Activated CD4-positive, alpha-beta T cell treated with anti-CD3 and anti-CD28 coated beads, Interleukin-2, amount 10 ng/mL, durations not matched to agents 24 days and 14 days (primary cell): ENCODE results near the gene FSTL4. TPM values are rescaled to one million over a fixed set of nuclear protein-coding genes. Genes with fewer than 3 reads are reported as not detected.
A peak's percentile ranks its signal among the peaks of the same experiment; 100 is the strongest.

Source experiments
- DNase-seq: peaks from one replicate; pipeline ENCODE4 v3.0.0; 2022
- H3K27ac Mint-ChIP-seq: one replicate; pipeline ENCODE4 v1.8.0; 2022; ENCODE audit warnings: mild to moderate bottlenecking, mixed read lengths
- H3K27me3 Mint-ChIP-seq: one replicate; pipeline ENCODE4 v1.8.0; 2022; ENCODE audit warnings: mixed read lengths
- H3K36me3 Mint-ChIP-seq: one replicate; pipeline ENCODE4 v1.8.0; 2022; ENCODE audit warnings: low read depth, mild to moderate bottlenecking, mixed read lengths
- H3K4me1 Mint-ChIP-seq: one replicate; pipeline ENCODE4 v1.8.0; 2021; ENCODE audit warnings: mixed read lengths
- H3K4me3 Mint-ChIP-seq: one replicate; pipeline ENCODE4 v1.8.0; 2022; ENCODE audit warnings: mild to moderate bottlenecking, moderate library complexity, mixed read lengths
- H3K9me3 Mint-ChIP-seq: one replicate; pipeline ENCODE4 v1.8.0; 2021; ENCODE audit warnings: mixed read lengths
- intact Hi-C: fragments of 100-400 bp; cut with micrococcal nuclease; formaldehyde crosslinking; loops from one replicate; pipeline ENCODE4 v1.15.1; 2023
- total RNA-seq: library from RNA; stranded (reverse); gene quantifications from 2 replicates; pipeline ENCODE4 v1.2.3, GENCODE V29; 2022

Gene FSTL4
- total RNA-seq, 1 donor from 2014 or later = 0.42 TPM

DNA sequence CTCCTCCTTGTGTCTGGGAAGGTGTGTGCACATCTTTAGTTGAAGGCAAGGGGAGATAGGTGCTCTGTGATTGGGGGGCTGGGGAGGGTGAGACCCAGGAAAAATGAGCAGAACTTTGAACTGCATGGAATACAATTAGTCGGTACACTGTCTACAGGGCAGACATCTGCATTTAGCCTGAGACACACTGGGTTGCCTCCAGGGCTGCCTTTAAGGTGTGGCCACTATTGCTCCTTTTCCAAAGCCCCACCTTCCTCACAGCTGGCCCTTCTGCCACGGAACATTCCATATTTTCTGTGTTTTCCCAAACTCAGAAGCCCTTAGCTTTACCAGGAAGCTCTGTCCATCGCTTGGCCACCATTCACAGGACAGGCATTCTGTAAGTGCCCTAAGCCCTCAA, 312.6 kb downstream of the FSTL4 start:
- DNase-seq = no peak
- no peaks in the 10 kb centered on the region for H3K36me3 Mint-ChIP-seq
- H3K4me3 Mint-ChIP-seq = no peak overlapping the region
- no peaks in the 10 kb centered on the region for H3K27me3 Mint-ChIP-seq
- intact Hi-C loops = no loop called here
- H3K4me1 Mint-ChIP-seq = peaks cover 3% of the 10 kb centered on the region
- no peak overlapping the region for H3K27ac Mint-ChIP-seq
- H3K9me3 Mint-ChIP-seq = no peaks in the 10 kb centered on the region

DNA sequence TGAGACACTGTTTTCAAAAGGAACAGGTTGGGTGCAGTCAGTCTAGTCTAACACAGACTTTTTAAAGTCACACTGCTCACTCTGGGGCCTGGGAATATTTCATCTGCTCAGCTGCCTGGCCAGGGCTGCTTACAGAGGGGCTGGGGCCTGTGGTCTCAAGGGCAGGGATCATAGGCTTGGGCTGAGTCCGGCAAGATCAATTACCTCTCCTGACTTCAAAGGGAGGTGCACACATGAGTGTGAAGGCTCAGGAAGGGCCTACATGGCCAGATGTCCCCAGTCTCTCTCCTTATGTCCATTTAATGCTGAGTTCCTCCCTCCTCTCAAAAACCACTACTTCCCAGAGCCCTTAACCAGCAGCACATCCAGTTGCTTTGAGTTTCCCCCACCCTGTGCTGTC, 313.3 kb downstream of the FSTL4 start:
- H3K27ac Mint-ChIP-seq = no peak overlapping the region
- intact Hi-C loops = no loop called here
- H3K9me3 Mint-ChIP-seq = no peaks in the 10 kb centered on the region
- H3K4me3 Mint-ChIP-seq = no peak overlapping the region
- peaks cover 3% of the 10 kb centered on the region for H3K4me1 Mint-ChIP-seq
- no peak for DNase-seq
- H3K36me3 Mint-ChIP-seq = no peaks in the 10 kb centered on the region
- no peaks in the 10 kb centered on the region for H3K27me3 Mint-ChIP-seq

DNA sequence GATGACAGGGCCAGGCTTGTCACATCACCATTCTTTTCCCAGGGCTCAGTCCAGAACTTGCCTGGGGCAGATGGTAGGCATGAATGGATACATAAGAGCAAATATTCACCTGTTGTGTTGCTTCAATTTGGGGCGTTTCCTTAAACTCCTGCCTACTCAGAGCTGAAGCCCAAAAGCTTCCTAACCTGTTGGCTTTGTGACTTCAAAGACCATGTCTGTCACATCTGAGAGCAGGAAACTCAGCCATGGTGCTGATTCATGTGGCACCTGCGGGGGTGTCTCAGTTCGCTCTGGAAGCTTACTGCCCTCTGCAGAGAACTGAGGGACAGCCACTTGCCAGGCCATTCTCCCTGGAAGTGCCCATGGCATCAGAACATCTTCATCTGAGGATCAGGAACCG, 313.9 kb downstream of the FSTL4 start:
- Mint-ChIP-seq H3K27me3 (no peaks in the 10 kb centered on the region), H3K4me1 (peaks cover 3% of the 10 kb centered on the region), H3K4me3 (no peak overlapping the region), H3K36me3 (no peaks in the 10 kb centered on the region), H3K9me3 (no peaks in the 10 kb centered on the region), H3K27ac (no peak overlapping the region)
- intact Hi-C loops = no loop called here
- peak; percentile 66 for DNase-seq

DNA sequence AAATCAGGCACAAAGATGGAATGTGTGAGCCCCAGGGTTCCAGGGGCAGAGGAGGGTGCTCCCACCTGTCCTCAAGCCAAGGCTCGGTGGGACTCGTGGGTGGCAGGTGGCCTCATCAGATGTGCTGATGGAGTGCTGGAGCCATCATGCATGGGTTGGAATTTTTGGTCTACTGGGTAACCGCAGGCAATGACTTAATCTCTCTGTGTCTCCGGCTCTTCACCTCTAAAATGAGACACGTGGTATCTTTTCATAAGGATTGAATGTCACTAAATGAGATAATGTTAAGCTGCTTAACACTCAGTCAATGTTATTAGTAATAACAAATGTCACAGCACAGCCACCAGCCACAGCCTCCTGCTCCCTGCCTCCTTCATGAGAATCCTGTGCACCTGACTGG, 315.0 kb downstream of the FSTL4 start:
- intact Hi-C loops = no loop called here
- DNase-seq = no peak

DNA sequence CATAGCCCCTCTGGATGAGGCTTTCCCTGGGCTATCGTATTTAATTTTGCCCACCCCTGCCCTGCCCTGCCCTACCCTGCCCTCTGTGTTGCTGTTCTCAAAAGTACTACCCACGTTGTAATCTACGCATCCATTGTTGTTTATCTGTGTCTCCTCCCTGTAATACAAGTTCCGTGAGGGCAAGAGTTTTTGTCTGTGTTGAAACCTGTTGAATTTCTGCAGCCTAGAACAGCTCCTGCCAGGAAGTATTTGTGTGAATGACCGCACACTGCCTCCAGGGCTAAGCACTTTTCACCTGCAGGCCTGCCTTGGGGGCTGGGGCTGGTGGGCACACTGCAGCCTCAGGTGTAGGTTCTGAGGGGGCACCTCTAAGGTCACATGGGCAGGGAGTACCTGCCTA, 315.7 kb downstream of the FSTL4 start:
- no peak overlapping the region for H3K27ac Mint-ChIP-seq
- intact Hi-C loops = no loop called here
- H3K36me3 Mint-ChIP-seq = no peaks in the 10 kb centered on the region
- no peak for DNase-seq
- H3K4me3 Mint-ChIP-seq = no peak overlapping the region
- H3K4me1 Mint-ChIP-seq = peaks cover 3% of the 10 kb centered on the region
- H3K27me3 Mint-ChIP-seq = no peaks in the 10 kb centered on the region
- H3K9me3 Mint-ChIP-seq = no peaks in the 10 kb centered on the region

More for the DNA sequence above, 315.0 kb downstream of the FSTL4 start:
- Mint-ChIP-seq H3K4me1 (peaks cover 3% of the 10 kb centered on the region), H3K4me3 (no peak overlapping the region), H3K9me3 (no peaks in the 10 kb centered on the region), H3K27me3 (no peaks in the 10 kb centered on the region), H3K36me3 (no peaks in the 10 kb centered on the region), H3K27ac (no peak overlapping the region)

DNA sequence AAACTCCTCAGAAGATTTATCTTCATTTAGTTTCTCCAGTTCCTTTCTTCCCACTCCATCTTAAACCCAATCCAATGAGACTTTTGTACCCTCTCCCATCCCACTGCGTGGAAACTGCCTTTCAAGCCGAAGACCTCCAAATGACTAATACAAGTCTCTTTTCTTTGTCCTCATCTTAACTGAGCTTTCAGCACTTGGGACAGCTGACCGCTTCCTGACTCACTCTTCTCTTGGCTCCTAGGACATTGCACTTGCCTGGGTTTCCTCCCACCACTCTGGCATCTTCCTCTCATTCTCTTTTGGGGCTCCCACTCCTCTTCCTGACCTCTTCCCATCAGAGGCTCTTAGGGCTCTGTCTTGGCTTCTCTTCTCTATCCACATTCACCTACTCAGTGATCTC, 316.8 kb downstream of the FSTL4 start:
- H3K36me3 Mint-ChIP-seq = no peaks in the 10 kb centered on the region
- no peak overlapping the region for H3K27ac Mint-ChIP-seq
- intact Hi-C loops = no loop called here
- no peaks in the 10 kb centered on the region for H3K27me3 Mint-ChIP-seq
- peaks cover 3% of the 10 kb centered on the region for H3K4me1 Mint-ChIP-seq
- no peaks in the 10 kb centered on the region for H3K9me3 Mint-ChIP-seq
- no peak for DNase-seq
- H3K4me3 Mint-ChIP-seq = no peak overlapping the region

DNA sequence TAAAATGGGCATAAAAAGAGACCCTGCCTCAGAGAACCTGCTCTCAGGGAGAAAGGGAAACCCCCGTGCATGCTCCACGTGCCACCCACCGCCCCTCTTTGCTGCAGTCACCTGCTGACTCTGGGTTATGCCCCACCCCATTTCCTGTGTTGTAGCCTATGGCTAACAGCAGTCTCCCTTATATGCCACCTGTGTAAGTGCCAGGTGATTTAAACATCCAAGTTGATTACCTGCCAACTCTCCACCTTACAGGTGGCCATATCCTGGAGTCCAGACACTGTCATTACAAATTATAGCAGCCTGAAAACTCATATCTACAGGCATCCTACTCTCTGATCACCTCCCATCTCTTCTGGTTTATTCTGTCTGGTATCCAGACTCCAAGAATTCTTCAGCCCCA, 318.0 kb downstream of the FSTL4 start:
- no peaks in the 10 kb centered on the region for H3K9me3 Mint-ChIP-seq
- no peak for DNase-seq
- H3K4me3 Mint-ChIP-seq = no peak overlapping the region
- peaks cover 3% of the 10 kb centered on the region for H3K4me1 Mint-ChIP-seq
- H3K27me3 Mint-ChIP-seq = no peaks in the 10 kb centered on the region
- intact Hi-C loops = no loop called here
- H3K36me3 Mint-ChIP-seq = no peaks in the 10 kb centered on the region
- H3K27ac Mint-ChIP-seq = no peak overlapping the region

DNA sequence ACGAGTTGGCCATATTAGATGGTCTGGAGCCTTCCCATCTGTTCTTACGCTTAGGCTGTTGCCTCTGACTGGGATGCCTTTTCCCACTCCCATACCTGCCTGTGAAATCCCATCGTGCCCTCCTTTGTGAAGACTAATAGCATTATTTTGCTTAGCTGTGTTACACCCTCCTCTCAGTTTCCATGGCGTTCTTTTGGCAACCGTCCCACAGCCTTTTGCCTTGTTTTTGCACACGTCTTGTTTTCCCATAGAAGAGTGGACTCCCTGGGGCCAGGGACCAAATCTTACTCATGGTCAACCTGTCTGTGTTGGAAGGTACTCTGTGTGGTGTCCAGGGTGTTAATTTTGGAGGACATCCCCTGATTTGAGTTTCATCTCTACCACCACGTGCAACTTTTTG, 318.4 kb downstream of the FSTL4 start:
- Mint-ChIP-seq H3K9me3 (no peaks in the 10 kb centered on the region), H3K36me3 (no peaks in the 10 kb centered on the region), H3K4me1 (peaks cover 2% of the 10 kb centered on the region), H3K27me3 (no peaks in the 10 kb centered on the region), H3K27ac (no peak overlapping the region), H3K4me3 (no peak overlapping the region)
- intact Hi-C loops = no loop called here
- no peak for DNase-seq

DNA sequence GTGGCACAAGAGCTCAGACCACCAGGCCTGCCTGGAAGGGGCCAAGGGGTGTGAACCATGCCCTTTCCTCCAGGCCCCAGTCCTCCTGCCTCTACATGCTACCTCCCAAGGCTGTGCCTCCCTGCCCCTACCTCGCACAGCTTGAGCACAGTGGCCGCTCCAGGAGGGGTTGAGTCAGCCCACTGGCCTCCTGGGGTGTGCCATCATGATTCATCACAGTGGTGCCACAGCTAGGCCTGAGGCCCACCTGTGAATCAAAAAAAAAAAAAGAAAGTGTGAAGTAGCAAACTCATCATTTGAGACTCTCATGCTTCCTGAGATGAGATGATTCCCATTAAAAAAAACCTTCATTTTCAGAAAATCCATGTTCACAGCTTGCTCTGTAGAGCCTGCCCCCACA, 320.0 kb downstream of the FSTL4 start:
- no peaks in the 10 kb centered on the region for H3K9me3 Mint-ChIP-seq
- no peak for DNase-seq
- intact Hi-C loops = no loop called here
- no peak overlapping the region for H3K27ac Mint-ChIP-seq
- no peak overlapping the region for H3K4me3 Mint-ChIP-seq
- no peaks in the 10 kb centered on the region for H3K36me3 Mint-ChIP-seq
- H3K27me3 Mint-ChIP-seq = no peaks in the 10 kb centered on the region
- H3K4me1 Mint-ChIP-seq = no peaks in the 10 kb centered on the region

DNA sequence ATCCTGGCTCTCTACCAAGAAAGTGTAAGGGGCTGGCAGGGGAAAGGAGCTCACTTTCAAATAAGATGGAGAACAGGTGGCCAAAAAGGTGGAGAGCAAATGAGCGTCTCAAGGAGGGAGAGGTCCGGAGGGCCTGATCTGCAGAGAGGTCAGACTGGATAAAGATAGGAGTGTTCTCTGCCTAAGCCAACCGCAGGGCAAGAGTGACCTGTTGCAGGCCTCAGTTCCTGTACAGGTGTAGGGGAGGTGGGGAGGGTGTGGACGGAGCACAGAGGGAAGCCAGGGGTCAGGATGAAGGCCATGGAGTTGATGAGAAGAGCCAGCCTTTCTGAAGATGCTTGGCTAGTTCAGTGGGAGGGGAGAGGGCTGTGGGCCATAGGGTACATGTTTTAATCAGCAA, 320.8 kb downstream of the FSTL4 start:
- H3K4me1 Mint-ChIP-seq = no peaks in the 10 kb centered on the region
- intact Hi-C loops = no loop called here
- H3K9me3 Mint-ChIP-seq = no peaks in the 10 kb centered on the region
- no peaks in the 10 kb centered on the region for H3K27me3 Mint-ChIP-seq
- H3K4me3 Mint-ChIP-seq = no peak overlapping the region
- H3K27ac Mint-ChIP-seq = no peak overlapping the region
- no peaks in the 10 kb centered on the region for H3K36me3 Mint-ChIP-seq
- DNase-seq = no peak

DNA sequence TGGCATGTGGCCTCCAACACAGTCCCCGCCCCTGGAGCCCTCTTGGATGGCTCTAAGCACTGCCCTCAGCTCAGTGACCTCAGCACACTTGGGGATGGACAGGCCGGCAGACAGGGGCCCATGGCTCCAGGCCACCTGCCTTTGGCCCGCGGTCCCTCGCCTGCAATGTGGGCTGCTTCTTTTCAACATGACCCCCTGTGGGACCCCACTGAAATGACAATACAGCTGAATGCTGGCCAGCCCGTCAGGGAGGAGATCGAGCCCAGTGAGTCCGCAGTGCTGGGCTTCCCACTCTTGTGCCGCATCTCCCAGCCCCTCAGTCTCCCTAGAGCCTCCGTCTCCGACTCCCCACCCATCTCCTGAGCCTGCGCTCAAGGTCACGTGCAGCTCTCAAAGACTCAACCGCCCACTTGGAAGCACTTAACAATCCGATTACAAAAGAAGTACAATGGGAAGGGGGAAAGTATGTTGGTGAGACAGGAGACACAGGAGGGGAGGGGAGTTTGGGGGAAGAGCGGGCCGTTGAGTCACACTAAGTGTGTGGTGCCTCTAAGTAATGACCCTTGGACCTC, 321.6 kb downstream of the FSTL4 start:
- no peak overlapping the region for H3K4me3 Mint-ChIP-seq
- intact Hi-C loops = no loop called here
- no peak overlapping the region for H3K27ac Mint-ChIP-seq
- no peaks in the 10 kb centered on the region for H3K27me3 Mint-ChIP-seq
- no peak for DNase-seq
- no peaks in the 10 kb centered on the region for H3K4me1 Mint-ChIP-seq
- no peaks in the 10 kb centered on the region for H3K36me3 Mint-ChIP-seq
- H3K9me3 Mint-ChIP-seq = no peaks in the 10 kb centered on the region

DNA sequence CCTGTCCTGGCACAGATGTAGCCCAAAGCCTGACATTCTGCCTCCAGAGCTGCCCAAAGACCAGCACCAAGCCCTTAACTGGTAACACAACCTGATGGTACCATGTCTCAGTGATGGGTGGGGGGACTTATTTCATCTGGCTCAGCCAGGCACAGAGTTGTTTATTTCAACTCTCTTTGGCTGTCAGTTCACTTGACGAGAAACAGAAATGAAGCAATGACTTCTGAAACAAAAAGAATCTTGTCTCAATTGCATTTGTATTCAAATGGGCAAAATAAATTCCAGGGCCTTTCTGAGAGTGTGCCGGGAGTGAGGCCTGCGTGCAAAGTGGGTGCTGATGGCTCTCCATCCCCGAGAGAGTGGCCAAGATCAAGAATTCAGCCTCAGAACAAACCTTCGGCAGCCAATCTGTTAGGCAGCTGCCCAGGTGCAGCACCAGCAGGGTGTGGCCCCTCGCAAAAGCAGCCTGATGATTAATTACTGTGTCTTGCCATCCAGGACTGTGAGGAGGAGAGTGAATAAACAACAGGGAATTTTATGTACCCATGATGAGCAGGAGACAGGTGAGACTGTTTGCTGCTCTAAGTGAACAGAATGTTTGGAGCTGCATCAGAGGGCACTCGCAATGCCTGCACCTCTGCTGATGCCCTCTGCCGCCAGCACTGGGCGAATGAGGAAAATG, 322.5 kb downstream of the FSTL4 start:
- intact Hi-C loops = no loop called here
- no peak overlapping the region for H3K27ac Mint-ChIP-seq

DNA sequence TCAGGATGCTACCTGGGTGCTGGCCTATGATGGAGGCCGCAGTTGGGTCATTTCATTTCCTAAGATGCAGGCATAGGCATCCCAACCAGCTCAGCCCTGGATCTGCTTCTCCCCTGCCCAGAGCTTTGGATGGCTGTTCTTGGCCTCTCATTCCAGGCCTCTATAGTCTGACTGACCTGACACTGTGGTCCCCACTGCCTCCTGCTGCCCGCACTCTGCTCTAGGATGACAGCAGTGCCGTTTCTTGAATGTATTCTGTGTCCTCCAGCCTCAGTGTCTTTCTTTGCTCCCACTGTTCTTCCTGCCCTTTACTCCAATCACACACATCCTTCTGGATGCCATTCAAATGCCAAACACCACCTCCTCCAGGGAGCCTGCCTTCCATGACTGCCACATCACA, 324.8 kb downstream of the FSTL4 start:
- Mint-ChIP-seq H3K36me3 (no peaks in the 10 kb centered on the region), H3K27me3 (no peaks in the 10 kb centered on the region), H3K9me3 (no peaks in the 10 kb centered on the region), H3K4me1 (no peaks in the 10 kb centered on the region), H3K27ac (no peak overlapping the region), H3K4me3 (no peak overlapping the region)
- intact Hi-C loops = loop anchor here (1.0 kb wide), 1 partner anchor 176 kb away; no protein-coding TSS in a partner anchor
- DNase-seq = peak; percentile 79

More for the DNA sequence above, 322.5 kb downstream of the FSTL4 start:
- Mint-ChIP-seq H3K27me3 (no peaks in the 10 kb centered on the region), H3K9me3 (no peaks in the 10 kb centered on the region), H3K36me3 (no peaks in the 10 kb centered on the region), H3K4me1 (no peaks in the 10 kb centered on the region), H3K4me3 (no peak overlapping the region)
- DNase-seq = no peak

DNA sequence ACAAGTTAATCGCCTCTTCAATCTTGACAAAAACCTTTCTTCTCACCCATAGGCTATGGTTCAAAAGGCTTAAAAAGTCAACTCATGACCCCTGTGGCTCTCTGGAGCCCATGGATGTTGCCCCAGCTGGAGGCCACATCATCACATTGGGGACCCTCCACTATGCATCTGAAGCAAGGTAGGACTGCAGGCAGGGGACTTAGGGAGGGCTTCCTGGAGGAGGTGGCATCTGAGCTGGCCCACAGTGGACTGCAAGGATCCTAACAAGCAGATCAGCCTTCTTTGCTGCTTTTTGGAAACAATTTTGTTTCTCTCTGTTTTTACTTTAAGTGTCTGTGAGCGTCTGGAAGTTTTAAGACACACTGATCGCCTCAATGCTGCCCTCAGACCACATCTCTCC, 325.9 kb downstream of the FSTL4 start:
- no peak for DNase-seq
- Mint-ChIP-seq H3K4me1 (no peaks in the 10 kb centered on the region), H3K27me3 (no peaks in the 10 kb centered on the region), H3K36me3 (no peaks in the 10 kb centered on the region), H3K4me3 (no peak overlapping the region), H3K27ac (no peak overlapping the region), H3K9me3 (no peaks in the 10 kb centered on the region)
- intact Hi-C loops = no loop called here

DNA sequence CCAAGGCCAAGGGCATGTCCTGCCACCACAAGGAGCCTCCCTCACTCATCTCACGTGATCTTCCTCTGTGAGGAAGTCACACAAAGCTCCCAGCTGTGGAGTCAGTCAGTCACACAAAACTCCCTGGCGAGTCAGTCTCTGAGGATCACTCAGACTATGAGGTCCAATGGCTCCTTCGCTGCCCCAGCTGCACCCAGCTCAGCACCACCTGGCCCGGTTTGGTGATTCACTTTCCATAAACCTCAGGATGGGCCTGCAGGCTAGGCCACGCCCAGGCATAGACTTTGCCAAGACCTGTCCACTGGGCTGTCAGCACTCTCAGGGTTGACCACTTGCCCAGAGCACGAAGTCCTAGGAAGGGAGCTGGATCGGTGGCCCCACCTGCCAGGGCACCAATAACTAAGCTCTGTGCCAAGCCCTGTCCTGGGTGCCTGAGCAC, 326.7 kb downstream of the FSTL4 start:
- no peak for DNase-seq

More for the DNA sequence above, 326.7 kb downstream of the FSTL4 start:
- H3K4me1 Mint-ChIP-seq = no peaks in the 10 kb centered on the region
- no peaks in the 10 kb centered on the region for H3K36me3 Mint-ChIP-seq
- no peak overlapping the region for H3K27ac Mint-ChIP-seq
- H3K27me3 Mint-ChIP-seq = no peaks in the 10 kb centered on the region
- no peaks in the 10 kb centered on the region for H3K9me3 Mint-ChIP-seq
- H3K4me3 Mint-ChIP-seq = no peak overlapping the region
- intact Hi-C loops = no loop called here
